HL-60 (cell line): Measurements from ENCODE around the gene ADAMTS8.

Experiments
- DNase-seq, 2 experiments: peaks; one replicate each; pipeline ENCODE4 v3.0.0-alpha.2; 2010 to 2020; ENCODE audit warnings: low read depth in 1 of 2, low spot score in 1 of 2
- H3K27ac ChIP-seq: fragments of 250-450 bp; sonication (Bioruptor Pico); replicated peaks from 2 replicates; pipeline ENCODE4 v1.5.1; 2020; ENCODE audit warnings: mild to moderate bottlenecking, moderate library complexity
- H3K27me3 ChIP-seq: fragments of 250-450 bp; sonication (Bioruptor Pico); 2 replicates; pipeline ENCODE4 v1.5.1; 2021; ENCODE audit warnings: mild to moderate bottlenecking, moderate library complexity; ENCODE audit not compliant: insufficient read depth, poor library complexity, severe bottlenecking
- H3K4me3 ChIP-seq: replicated peaks from 2 replicates; pipeline ENCODE4 v1.5.1; 2011; ENCODE audit warnings: mild to moderate bottlenecking, control low read depth, low read length; ENCODE audit not compliant: insufficient read depth
- GABPA ChIP-seq: IDR thresholded peaks from 2 replicates; pipeline ENCODE4 v1.6.1; 2012; ENCODE audit warnings: low read depth
- POLR2AphosphoS5 ChIP-seq: IDR thresholded peaks from 2 replicates; pipeline ENCODE4 v1.6.1; 2012; ENCODE audit warnings: low read depth
- SPI1 ChIP-seq: IDR thresholded peaks from 2 replicates; pipeline ENCODE4 v1.6.1; 2012; ENCODE audit warnings: low read depth, mild to moderate bottlenecking, borderline replicate concordance
- TF ChIP-seq, protein P1 (sequence below): IDR thresholded peaks from 2 replicates; pipeline ENCODE4 v1.6.1; 2012; ENCODE audit warnings: low read depth; ENCODE audit not compliant: insufficient replicate concordance
- TF ChIP-seq, protein P2 (sequence below): IDR thresholded peaks from one replicate; pipeline ENCODE4 v1.5.1; 2011; ENCODE audit warnings: low read length, control low read depth, inconsistent platforms; ENCODE audit not compliant: insufficient read depth

Gene ADAMTS8

DNA sequence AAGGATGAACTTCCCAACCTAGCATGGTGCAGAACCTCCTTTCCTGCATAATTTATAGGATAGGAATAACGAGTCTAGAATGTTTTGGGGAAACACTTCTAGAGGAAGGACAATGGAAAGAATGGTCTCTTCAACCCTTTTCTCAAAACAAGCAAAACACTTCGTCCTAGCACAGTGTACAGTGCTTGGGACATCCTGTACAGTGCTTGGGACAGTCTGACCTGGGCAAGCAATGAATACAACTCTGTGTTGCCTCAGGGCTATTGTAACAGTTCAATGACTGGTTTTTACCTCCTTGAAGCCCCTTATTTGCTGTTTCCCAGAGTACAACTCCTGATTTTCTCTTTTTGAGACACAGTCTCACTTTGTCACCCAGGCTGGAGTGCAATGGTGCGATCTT, 1.6 kb upstream of the ADAMTS8 start:
- no peak overlapping the region for H3K27ac ChIP-seq
- H3K27me3 ChIP-seq, result peaks cover 40% of the 10 kb centered on the region
- no peak for DNase-seq
- H3K4me3 ChIP-seq, result no peak overlapping the region
- TF ChIP-seq SPI1 (no peak), GABPA (no peak), POLR2AphosphoS5 (no peak)
- TF ChIP-seq, protein P1, sequence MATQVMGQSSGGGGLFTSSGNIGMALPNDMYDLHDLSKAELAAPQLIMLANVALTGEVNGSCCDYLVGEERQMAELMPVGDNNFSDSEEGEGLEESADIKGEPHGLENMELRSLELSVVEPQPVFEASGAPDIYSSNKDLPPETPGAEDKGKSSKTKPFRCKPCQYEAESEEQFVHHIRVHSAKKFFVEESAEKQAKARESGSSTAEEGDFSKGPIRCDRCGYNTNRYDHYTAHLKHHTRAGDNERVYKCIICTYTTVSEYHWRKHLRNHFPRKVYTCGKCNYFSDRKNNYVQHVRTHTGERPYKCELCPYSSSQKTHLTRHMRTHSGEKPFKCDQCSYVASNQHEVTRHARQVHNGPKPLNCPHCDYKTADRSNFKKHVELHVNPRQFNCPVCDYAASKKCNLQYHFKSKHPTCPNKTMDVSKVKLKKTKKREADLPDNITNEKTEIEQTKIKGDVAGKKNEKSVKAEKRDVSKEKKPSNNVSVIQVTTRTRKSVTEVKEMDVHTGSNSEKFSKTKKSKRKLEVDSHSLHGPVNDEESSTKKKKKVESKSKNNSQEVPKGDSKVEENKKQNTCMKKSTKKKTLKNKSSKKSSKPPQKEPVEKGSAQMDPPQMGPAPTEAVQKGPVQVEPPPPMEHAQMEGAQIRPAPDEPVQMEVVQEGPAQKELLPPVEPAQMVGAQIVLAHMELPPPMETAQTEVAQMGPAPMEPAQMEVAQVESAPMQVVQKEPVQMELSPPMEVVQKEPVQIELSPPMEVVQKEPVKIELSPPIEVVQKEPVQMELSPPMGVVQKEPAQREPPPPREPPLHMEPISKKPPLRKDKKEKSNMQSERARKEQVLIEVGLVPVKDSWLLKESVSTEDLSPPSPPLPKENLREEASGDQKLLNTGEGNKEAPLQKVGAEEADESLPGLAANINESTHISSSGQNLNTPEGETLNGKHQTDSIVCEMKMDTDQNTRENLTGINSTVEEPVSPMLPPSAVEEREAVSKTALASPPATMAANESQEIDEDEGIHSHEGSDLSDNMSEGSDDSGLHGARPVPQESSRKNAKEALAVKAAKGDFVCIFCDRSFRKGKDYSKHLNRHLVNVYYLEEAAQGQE, result no peak
- TF ChIP-seq, protein P2, sequence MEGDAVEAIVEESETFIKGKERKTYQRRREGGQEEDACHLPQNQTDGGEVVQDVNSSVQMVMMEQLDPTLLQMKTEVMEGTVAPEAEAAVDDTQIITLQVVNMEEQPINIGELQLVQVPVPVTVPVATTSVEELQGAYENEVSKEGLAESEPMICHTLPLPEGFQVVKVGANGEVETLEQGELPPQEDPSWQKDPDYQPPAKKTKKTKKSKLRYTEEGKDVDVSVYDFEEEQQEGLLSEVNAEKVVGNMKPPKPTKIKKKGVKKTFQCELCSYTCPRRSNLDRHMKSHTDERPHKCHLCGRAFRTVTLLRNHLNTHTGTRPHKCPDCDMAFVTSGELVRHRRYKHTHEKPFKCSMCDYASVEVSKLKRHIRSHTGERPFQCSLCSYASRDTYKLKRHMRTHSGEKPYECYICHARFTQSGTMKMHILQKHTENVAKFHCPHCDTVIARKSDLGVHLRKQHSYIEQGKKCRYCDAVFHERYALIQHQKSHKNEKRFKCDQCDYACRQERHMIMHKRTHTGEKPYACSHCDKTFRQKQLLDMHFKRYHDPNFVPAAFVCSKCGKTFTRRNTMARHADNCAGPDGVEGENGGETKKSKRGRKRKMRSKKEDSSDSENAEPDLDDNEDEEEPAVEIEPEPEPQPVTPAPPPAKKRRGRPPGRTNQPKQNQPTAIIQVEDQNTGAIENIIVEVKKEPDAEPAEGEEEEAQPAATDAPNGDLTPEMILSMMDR, result no peak

DNA sequence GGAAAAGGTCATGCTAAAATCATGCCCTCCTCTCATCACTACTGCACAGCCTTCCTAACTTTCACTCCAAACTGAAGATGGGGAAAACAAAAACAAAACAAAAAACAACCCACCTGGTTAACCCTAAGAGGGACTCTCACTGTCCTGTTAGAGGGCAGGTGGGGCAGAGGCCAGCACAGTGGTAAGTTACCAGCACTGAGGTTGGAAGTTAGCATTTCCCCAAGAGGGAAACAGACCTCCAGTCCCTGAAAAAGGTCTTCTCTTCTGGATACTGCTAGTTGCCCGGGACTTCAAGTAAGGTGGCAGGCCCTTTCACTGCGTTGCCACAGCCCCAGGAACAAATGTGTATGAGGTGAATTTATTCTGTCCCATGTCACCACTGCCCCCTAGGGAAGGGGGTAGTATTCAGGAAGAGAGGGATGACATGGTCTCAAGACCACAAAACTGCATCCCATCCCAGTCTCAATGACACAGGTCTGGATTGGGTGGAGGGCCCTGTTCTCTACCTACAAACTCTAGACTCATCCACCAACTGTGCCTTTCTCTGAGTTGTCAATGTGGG, 792 bp upstream of the ADAMTS8 start:
- TF ChIP-seq, protein P2, result no peak
- TF ChIP-seq, protein P1, result no peak
- no peak for TF ChIP-seq POLR2AphosphoS5
- no peak for TF ChIP-seq SPI1
- no peak for TF ChIP-seq GABPA
- no peak for DNase-seq
- Histone ChIP-seq H3K27me3 (peaks cover 42% of the 10 kb centered on the region), H3K4me3 (no peak overlapping the region), H3K27ac (no peak overlapping the region)

DNA sequence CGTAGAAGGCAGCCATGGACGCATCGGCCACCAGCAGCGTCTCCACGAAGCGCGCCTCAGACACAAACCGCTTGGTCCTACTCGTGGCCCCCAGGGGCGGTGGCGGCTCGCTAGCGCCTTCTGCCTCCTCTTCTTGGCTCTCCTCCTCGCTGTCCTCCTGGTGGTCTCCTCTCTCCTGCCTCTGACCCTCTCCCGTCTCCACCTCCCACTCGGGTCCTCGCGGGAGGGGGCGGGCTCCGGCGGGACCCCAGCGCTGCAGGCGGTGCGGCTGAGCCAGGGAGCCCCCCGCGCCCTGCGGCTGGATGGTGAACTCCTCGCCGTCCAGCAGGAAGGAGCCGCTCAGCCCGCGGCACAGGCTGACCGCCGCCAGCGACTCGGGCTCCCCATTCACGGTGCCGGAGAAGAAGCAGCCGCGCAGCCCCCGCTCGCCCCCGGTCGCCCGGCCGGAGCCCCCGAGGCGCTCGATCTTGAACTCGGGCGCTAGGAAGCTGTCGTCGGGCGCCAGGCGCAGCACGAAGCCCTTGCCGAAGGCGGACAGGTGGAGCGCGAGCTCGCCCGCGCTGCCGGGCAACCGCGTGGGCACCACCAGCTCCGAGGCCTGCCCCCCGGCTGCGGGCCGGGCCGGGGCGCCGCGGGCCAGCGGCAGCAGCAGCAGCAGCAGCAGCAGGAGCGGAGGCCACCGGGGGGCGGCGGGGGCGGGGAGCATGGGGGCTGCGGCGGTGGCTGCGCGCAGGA, 661 bp downstream of the ADAMTS8 start:
- H3K27ac ChIP-seq, result no peak overlapping the region
- H3K4me3 ChIP-seq, result no peak overlapping the region
- DNase-seq, result no peak
- TF ChIP-seq GABPA, result no peak
- no peak for TF ChIP-seq SPI1
- TF ChIP-seq, protein P2, result no peak
- TF ChIP-seq, protein P1, result no peak
- TF ChIP-seq POLR2AphosphoS5, result no peak
- peaks cover 45% of the 10 kb centered on the region for H3K27me3 ChIP-seq
